IgD-negative memory B cell (primary cell): ENCODE measurements around the gene SURF6. TPM values are rescaled to one million over a fixed set of nuclear protein-coding genes. Genes with fewer than 3 reads are reported as not detected.
"Not testable (repeated sequence)": the region's sequence is repeated elsewhere in the genome, so short reads cannot be mapped to it uniquely, and the experiment has no call there.

ENCODE experiments used
- H3K27ac Mint-ChIP-seq, 3 donors: one replicate each; pipeline ENCODE4 v1.8.0; 2020 to 2022; ENCODE audit warnings: mild to moderate bottlenecking in 3 of 3, mixed read lengths in 3 of 3, moderate library complexity in 1 of 3
- H3K27me3 Mint-ChIP-seq: one replicate; pipeline ENCODE4 v1.8.0; 2021; ENCODE audit warnings: mixed read lengths
- H3K36me3 Mint-ChIP-seq: one replicate; pipeline ENCODE4 v1.8.0; 2020; ENCODE audit warnings: mild to moderate bottlenecking, mixed read lengths
- H3K4me1 Mint-ChIP-seq, 3 donors: one replicate each; pipeline ENCODE4 v1.8.0; 2020 to 2022; ENCODE audit warnings: mixed read lengths in 3 of 3, mild to moderate bottlenecking in 1 of 3
- H3K4me3 Mint-ChIP-seq, 4 donors: one replicate each; pipeline ENCODE4 v1.8.0; 2020 to 2022; ENCODE audit warnings: mild to moderate bottlenecking in 4 of 4, mixed read lengths in 4 of 4, moderate library complexity in 3 of 4
- H3K9me3 Mint-ChIP-seq, 3 donors: one replicate each; pipeline ENCODE4 v1.8.0; 2020 to 2021; ENCODE audit warnings: mixed read lengths in 3 of 3, mild to moderate bottlenecking in 1 of 3
- polyA plus RNA-seq: library from polyadenylated mRNA; unstranded; fragments of 300-500 nt; fragmentation: Illumina TruSeq; gene quantifications from one replicate; pipeline ENCODE4 v1.2.3, GENCODE V29; 2021

SURF6 gene
- polyA plus RNA-seq, 1 donor from 2014 or later: 13.4 TPM

GRCh38 chr9:133332381-133332730 is 3.6 kb downstream of the SURF6 start:
- Mint-ChIP-seq H3K9me3 (no peaks in the 10 kb centered on the region), H3K4me1 (peaks cover 4 to 22% (median 20%) of the 10 kb centered on the region in 3 donors), H3K36me3 (peaks cover 2% of the 10 kb centered on the region), H3K27me3 (no peaks in the 10 kb centered on the region), H3K27ac (no peak overlapping the region), H3K4me3 (peak overlapping the region in 1 of 4 donors; percentile 20)

GRCh38 chr9:133331641-133332380 is 4.2 kb downstream of the SURF6 start:
- H3K36me3 Mint-ChIP-seq: peaks cover 4% of the 10 kb centered on the region
- no peak overlapping the region for H3K27ac Mint-ChIP-seq
- no peak overlapping the region for H3K4me3 Mint-ChIP-seq
- H3K4me1 Mint-ChIP-seq: peaks cover 4 to 22% (median 20%) of the 10 kb centered on the region in 3 donors
- no peaks in the 10 kb centered on the region for H3K9me3 Mint-ChIP-seq
- H3K27me3 Mint-ChIP-seq: no peaks in the 10 kb centered on the region

GRCh38 chr9:133331221-133331620 is 4.8 kb downstream of the SURF6 start:
- H3K4me1 Mint-ChIP-seq: peaks cover 4 to 22% (median 18%) of the 10 kb centered on the region in 3 donors
- H3K27ac Mint-ChIP-seq: no peak overlapping the region
- peaks cover 4% of the 10 kb centered on the region for H3K36me3 Mint-ChIP-seq
- H3K4me3 Mint-ChIP-seq: no peak overlapping the region
- H3K27me3 Mint-ChIP-seq: no peaks in the 10 kb centered on the region
- H3K9me3 Mint-ChIP-seq: no peaks in the 10 kb centered on the region

GRCh38 chr9:133329306-133330156 is 6.5 kb downstream of the SURF6 start:
- H3K9me3 Mint-ChIP-seq, H3K36me3 Mint-ChIP-seq, H3K27me3 Mint-ChIP-seq, H3K4me3 Mint-ChIP-seq: not testable (repeated sequence)
- Mint-ChIP-seq H3K27ac (peak overlapping the region in 1 of 3 donors; percentile 80), H3K4me1 (peaks cover 0 to 14% (median 5%) of the 10 kb centered on the region in 3 donors)

- no peaks in the 10 kb centered on the region for H3K27me3 Mint-ChIP-seq
- peaks cover 4% of the 10 kb centered on the region for H3K36me3 Mint-ChIP-seq
- no peak overlapping the region for H3K4me3 Mint-ChIP-seq
- no peak overlapping the region for H3K27ac Mint-ChIP-seq
- H3K9me3 Mint-ChIP-seq: peaks cover 0 to 2% (median 0%) of the 10 kb centered on the region in 3 donors
- peaks cover 0 to 11% (median 5%) of the 10 kb centered on the region in 3 donors for H3K4me1 Mint-ChIP-seq
Observed at GRCh38 chr9:133327834-133328484, 8.0 kb downstream of the SURF6 start.

GRCh38 chr9:133327021-133327420 is 9.0 kb downstream of the SURF6 start:
- not testable (repeated sequence) for H3K36me3 Mint-ChIP-seq, H3K27ac Mint-ChIP-seq

GRCh38 chr9:133323991-133324703 is 11.8 kb downstream of the SURF6 start:
- Mint-ChIP-seq H3K27ac (no peak overlapping the region), H3K36me3 (peaks cover 2% of the 10 kb centered on the region), H3K4me3 (peak overlapping the region in 1 of 4 donors; percentile 57), H3K9me3 (peaks cover 0 to 2% (median 0%) of the 10 kb centered on the region in 3 donors), H3K4me1 (peaks cover 0 to 4% (median 0%) of the 10 kb centered on the region in 3 donors), H3K27me3 (peaks cover 2% of the 10 kb centered on the region)

More at GRCh38 chr9:133327021-133327420, 9.0 kb downstream of the SURF6 start:
- H3K4me3 Mint-ChIP-seq, H3K27me3 Mint-ChIP-seq, H3K9me3 Mint-ChIP-seq: not testable (repeated sequence)
- H3K4me1 Mint-ChIP-seq: peaks cover 0 to 11% (median 5%) of the 10 kb centered on the region in 3 donors

GRCh38 chr9:133323211-133323610 is 12.8 kb downstream of the SURF6 start:
- Mint-ChIP-seq H3K36me3 (peaks cover 2% of the 10 kb centered on the region), H3K27me3 (peaks cover 2% of the 10 kb centered on the region), H3K4me3 (no peak overlapping the region), H3K27ac (no peak overlapping the region), H3K4me1 (no peaks in the 10 kb centered on the region), H3K9me3 (peaks cover 0 to 2% (median 0%) of the 10 kb centered on the region in 3 donors)

GRCh38 chr9:133322701-133323100 is 13.3 kb downstream of the SURF6 start:
- peaks cover 6% of the 10 kb centered on the region for H3K27me3 Mint-ChIP-seq
- no peak overlapping the region for H3K27ac Mint-ChIP-seq
- peaks cover 2% of the 10 kb centered on the region for H3K36me3 Mint-ChIP-seq
- no peak overlapping the region for H3K4me3 Mint-ChIP-seq
- peaks cover 0 to 2% (median 0%) of the 10 kb centered on the region in 3 donors for H3K9me3 Mint-ChIP-seq
- H3K4me1 Mint-ChIP-seq: no peaks in the 10 kb centered on the region

- Mint-ChIP-seq H3K27ac (no peak overlapping the region), H3K4me1 (no peaks in the 10 kb centered on the region), H3K36me3 (no peaks in the 10 kb centered on the region), H3K9me3 (peaks cover 0 to 2% (median 0%) of the 10 kb centered on the region in 3 donors), H3K27me3 (peaks cover 6% of the 10 kb centered on the region), H3K4me3 (no peak overlapping the region)
Observed at GRCh38 chr9:133321411-133321935, 14.5 kb downstream of the SURF6 start.

- Mint-ChIP-seq H3K36me3 (no peaks in the 10 kb centered on the region), H3K4me1 (no peaks in the 10 kb centered on the region), H3K9me3 (peaks cover 0 to 2% (median 0%) of the 10 kb centered on the region in 3 donors), H3K4me3 (no peak overlapping the region), H3K27ac (no peak overlapping the region), H3K27me3 (peaks cover 6% of the 10 kb centered on the region)
Observed at GRCh38 chr9:133320421-133320881, 15.5 kb downstream of the SURF6 start.

GRCh38 chr9:133317551-133317950 is 18.4 kb downstream of the SURF6 start:
- not testable (repeated sequence) for H3K27me3 Mint-ChIP-seq, H3K4me1 Mint-ChIP-seq, H3K36me3 Mint-ChIP-seq, H3K4me3 Mint-ChIP-seq, H3K27ac Mint-ChIP-seq, H3K9me3 Mint-ChIP-seq

GRCh38 chr9:133315997-133316396 is 20.0 kb downstream of the SURF6 start:
- Mint-ChIP-seq H3K27ac (no peak overlapping the region), H3K4me1 (no peaks in the 10 kb centered on the region)

GRCh38 chr9:133309608-133310007 is 26.4 kb downstream of the SURF6 start:
- H3K4me3 Mint-ChIP-seq: no peak overlapping the region
- H3K9me3 Mint-ChIP-seq: no peaks in the 10 kb centered on the region
- no peak overlapping the region for H3K27ac Mint-ChIP-seq
- no peaks in the 10 kb centered on the region for H3K36me3 Mint-ChIP-seq
- H3K4me1 Mint-ChIP-seq: no peaks in the 10 kb centered on the region
- peaks cover 20% of the 10 kb centered on the region for H3K27me3 Mint-ChIP-seq

More at GRCh38 chr9:133315997-133316396, 20.0 kb downstream of the SURF6 start:
- Mint-ChIP-seq H3K4me3 (no peak overlapping the region), H3K36me3 (no peaks in the 10 kb centered on the region), H3K27me3 (peaks cover 4% of the 10 kb centered on the region), H3K9me3 (no peaks in the 10 kb centered on the region)
